Measurements from ENCODE around the gene FAM162A. TPM values are rescaled to one million over a fixed set of nuclear protein-coding genes. Genes with fewer than 3 reads are reported as not detected.
"Not testable (repeated sequence)": the region's sequence is repeated elsewhere in the genome, so short reads cannot be mapped to it uniquely, and the experiment has no call there.

The FAM162A gene
- total RNA-seq, 2 experiments from 2014 or later = 51.3 to 63.9 TPM

GRCh38 chr3:122448218-122448617, 64.2 kb downstream of the FAM162A start:
- H3K4me3 Mint-ChIP-seq; H3K27ac Mint-ChIP-seq; DNase-seq; CTCF ChIA-PET; ATAC-seq; H3K9me3 Mint-ChIP-seq (ENCODE audit: low read depth); H3K4me1 Mint-ChIP-seq; H3K27me3 Mint-ChIP-seq: not testable (repeated sequence)
- H3K36me3 Mint-ChIP-seq = peaks cover 65% of the 10 kb centered on the region

- ATAC-seq = no peak
- CTCF ChIA-PET = no interaction called here
- no peak overlapping the region for H3K27ac Mint-ChIP-seq
- DNase-seq = no peak
- H3K4me3 Mint-ChIP-seq = no peak overlapping the region
- no peaks in the 10 kb centered on the region for H3K4me1 Mint-ChIP-seq
- H3K9me3 Mint-ChIP-seq (ENCODE audit: low read depth) = no peaks in the 10 kb centered on the region
- no peaks in the 10 kb centered on the region for H3K27me3 Mint-ChIP-seq
- peaks cover 42% of the 10 kb centered on the region for H3K36me3 Mint-ChIP-seq
These were observed 67.4 kb downstream of the FAM162A start for GRCh38 chr3:122451371-122451770.

- Mint-ChIP-seq H3K36me3 (peaks cover 14% of the 10 kb centered on the region), H3K4me3 (no peak overlapping the region), H3K9me3 (ENCODE audit: low read depth) (no peaks in the 10 kb centered on the region), H3K27ac (no peak overlapping the region), H3K4me1 (no peaks in the 10 kb centered on the region), H3K27me3 (no peaks in the 10 kb centered on the region)
- DNase-seq = no peak
- ATAC-seq = no peak
- CTCF ChIA-PET = no interaction called here
These were observed 72.1 kb downstream of the FAM162A start for GRCh38 chr3:122456074-122456473.

- H3K27me3 Mint-ChIP-seq = no peaks in the 10 kb centered on the region
- DNase-seq (no peak), ATAC-seq (no peak)
- CTCF ChIA-PET = interaction anchor here (0.8 to 1.4 kb wide), 7 partner anchors 10 to 222 kb away, joined by 3 to 4 read pairs (median 3); partner anchors contain the start of gene FAM162A
- H3K4me3 Mint-ChIP-seq = no peak overlapping the region
- H3K4me1 Mint-ChIP-seq = peaks cover 3% of the 10 kb centered on the region
- no peaks in the 10 kb centered on the region for H3K9me3 Mint-ChIP-seq (ENCODE audit: low read depth)
- peaks cover 23% of the 10 kb centered on the region for H3K36me3 Mint-ChIP-seq
- H3K27ac Mint-ChIP-seq = no peak overlapping the region
These were observed 73.7 kb downstream of the FAM162A start for GRCh38 chr3:122457706-122458105.

- Mint-ChIP-seq H3K4me3 (no peak overlapping the region), H3K4me1 (peaks cover 3% of the 10 kb centered on the region), H3K36me3 (peaks cover 23% of the 10 kb centered on the region), H3K27ac (no peak overlapping the region), H3K27me3 (no peaks in the 10 kb centered on the region), H3K9me3 (ENCODE audit: low read depth) (no peaks in the 10 kb centered on the region)
- CTCF ChIA-PET = interaction anchor here (0.7 to 2.2 kb wide), 4 partner anchors 63 to 220 kb away, joined by 3 to 9 read pairs (median 4); no protein-coding TSS in a partner anchor
- DNase-seq = no peak
- ATAC-seq = no peak
These were observed 75.0 kb downstream of the FAM162A start for GRCh38 chr3:122458992-122459391.

- no peak overlapping the region for H3K4me3 Mint-ChIP-seq
- no peaks in the 10 kb centered on the region for H3K9me3 Mint-ChIP-seq (ENCODE audit: low read depth)
- no peak overlapping the region for H3K27ac Mint-ChIP-seq
- no peaks in the 10 kb centered on the region for H3K27me3 Mint-ChIP-seq
- DNase-seq (no peak), ATAC-seq (no peak)
- H3K4me1 Mint-ChIP-seq = peaks cover 3% of the 10 kb centered on the region
- H3K36me3 Mint-ChIP-seq = peaks cover 27% of the 10 kb centered on the region
- CTCF ChIA-PET = no interaction called here
These were observed 77.8 kb downstream of the FAM162A start for GRCh38 chr3:122461806-122462205.

Other genes starting within 250 kb of the FAM162A start
- not detected for gene CASR, start 200.5 kb upstream of the FAM162A start, total RNA-seq
- gene CSTA, start 58.9 kb upstream of the FAM162A start, total RNA-seq = not detected
- 10 to 100 TPM; 39.3 to 48.9 TPM for gene MIX23, start 951 bp upstream of the FAM162A start, total RNA-seq
- gene WDR5B, start 31.9 kb downstream of the FAM162A start, total RNA-seq = 1 to 10 TPM; 4.6 to 4.8 TPM
- gene KPNA1, start 130.8 kb downstream of the FAM162A start, total RNA-seq = 10 to 100 TPM; 45.2 to 65.6 TPM
- 100 to 1,000 TPM in 1 of 2 experiments, 10 to 100 TPM in 1; 91.8 to 147 TPM for gene PARP9, start 180.1 kb downstream of the FAM162A start, total RNA-seq
- 100 to 1,000 TPM; 108 to 138 TPM for gene DTX3L, start 180.2 kb downstream of the FAM162A start, total RNA-seq
- gene PARP15, start 193.5 kb downstream of the FAM162A start, total RNA-seq = 10 to 100 TPM; 36.1 to 40.6 TPM

Measured in activated CD8-positive, alpha-beta memory T cell treated with anti-CD3 and anti-CD28 coated beads, Interleukin-2, amount 10 ng/mL, durations not matched to agents 7 days and 5 days (primary cell).